SK-N-DZ (cell line): ENCODE measurements around the gene RNPEP.
"Not testable (repeated sequence)": the region's sequence is repeated elsewhere in the genome, so short reads cannot be mapped to it uniquely, and the experiment has no call there.

ENCODE experiments used
- DNase-seq: peaks from one replicate; pipeline ENCODE4 v3.0.0-alpha.2; 2015; ENCODE audit warnings: low spot score
- small RNA-seq, 2 experiments: library from RNA; depleted of rRNA; stranded (forward); fragments of <200 nt; gene quantifications; one replicate each; pipeline ENCODE3, GENCODE V24; 2014

The RNPEP gene

DNA sequence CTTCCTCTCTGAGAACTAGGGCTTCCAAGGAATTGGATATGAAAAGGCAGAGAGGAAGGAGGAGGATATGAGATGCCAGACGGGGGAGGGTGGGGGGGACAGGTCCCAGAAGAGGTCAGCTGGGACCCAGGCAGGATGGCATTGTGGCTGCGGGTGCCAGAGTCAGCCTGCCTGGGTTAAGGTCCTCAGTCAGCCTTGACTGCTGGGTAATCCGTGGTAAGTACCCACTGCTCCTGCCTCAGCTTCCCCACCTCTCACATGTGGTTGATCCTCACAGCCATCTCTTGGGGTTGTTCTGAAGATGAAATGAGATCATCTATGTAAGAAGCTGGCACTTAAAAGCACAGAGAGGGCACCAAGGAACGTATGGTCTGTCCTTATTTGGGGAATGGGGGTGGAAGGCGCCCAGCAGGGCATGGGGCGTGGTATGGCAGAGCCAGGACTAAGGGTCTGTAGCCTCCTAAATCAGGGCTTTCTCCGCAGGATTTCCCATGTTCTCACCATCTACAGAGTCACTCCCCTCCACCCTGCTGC, 51.8 kb downstream of the RNPEP start:
- DNase-seq = no peak

DNA sequence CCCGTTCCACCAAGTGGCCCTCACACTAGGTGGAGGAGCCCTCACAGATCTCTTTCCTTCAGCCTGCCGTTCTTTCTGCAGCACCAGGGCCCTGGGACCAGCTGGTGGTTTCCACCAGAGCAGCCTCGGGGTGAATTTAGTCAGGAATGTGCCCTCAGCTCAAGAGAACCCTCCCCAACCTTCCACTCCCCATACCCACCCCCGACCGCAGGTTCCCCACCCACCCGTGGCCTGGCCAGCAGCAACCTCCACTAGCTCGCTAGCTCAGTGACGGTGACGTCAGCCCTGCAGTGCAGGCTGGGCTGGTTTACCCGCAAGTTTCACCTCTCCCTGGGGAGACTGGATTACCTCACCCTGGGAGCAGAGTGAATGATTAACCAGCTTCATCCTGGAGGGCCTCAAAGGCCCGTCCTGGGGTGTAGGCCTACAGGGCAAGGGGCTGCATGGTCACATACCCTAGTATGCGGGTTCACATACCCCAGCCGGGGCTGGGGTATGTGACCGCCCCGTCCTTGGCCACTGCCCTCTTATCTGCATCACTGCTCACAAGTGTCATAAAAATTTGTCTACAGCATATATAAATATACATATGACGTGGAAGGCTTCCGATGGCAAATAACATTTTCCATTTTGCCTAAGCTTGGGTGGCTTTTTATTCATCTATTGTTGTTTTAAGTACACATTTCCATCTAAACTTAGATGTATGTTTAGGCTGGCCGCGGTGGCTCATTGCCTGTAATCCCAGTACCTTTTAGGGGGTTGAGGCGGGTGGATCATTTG, 52.4 kb downstream of the RNPEP start:
- DNase-seq = peak; percentile 46

DNA sequence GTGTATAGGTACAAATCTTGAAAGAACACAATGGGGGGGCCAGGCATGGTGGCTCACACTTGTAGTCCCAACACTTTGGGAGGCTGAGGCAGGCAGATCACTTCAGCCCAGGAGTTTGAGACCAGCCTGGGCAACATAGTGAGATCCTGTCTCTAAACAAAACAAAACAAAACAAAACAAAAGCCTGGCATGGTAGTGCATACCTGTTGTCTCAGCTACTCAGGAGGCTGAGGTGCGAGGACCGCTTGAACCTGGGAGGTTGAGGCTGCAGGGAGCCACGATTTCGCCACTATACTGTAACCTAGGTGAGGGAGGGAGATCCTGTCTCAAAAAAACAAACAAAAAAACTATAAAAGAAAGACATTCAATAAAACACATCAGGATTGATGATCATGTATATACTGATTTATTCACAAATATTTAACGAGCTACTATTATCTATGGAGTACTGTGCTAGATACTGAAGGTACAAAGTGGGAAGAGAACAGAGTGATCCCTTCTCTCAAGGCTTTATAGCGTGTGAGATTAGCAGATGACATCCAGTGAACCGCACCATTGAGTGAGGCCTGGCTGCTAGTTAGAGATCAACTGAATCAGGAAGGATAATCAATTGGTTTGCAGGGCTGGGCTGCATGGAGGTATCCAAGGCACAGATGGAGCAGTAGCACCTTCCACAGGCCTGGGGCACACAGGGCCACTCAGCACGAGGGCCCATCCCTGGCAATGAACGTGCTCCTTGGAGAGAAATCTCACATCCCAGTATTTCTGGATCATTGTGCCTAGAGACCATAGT, 54.3 kb downstream of the RNPEP start:
- no peak for DNase-seq

DNA sequence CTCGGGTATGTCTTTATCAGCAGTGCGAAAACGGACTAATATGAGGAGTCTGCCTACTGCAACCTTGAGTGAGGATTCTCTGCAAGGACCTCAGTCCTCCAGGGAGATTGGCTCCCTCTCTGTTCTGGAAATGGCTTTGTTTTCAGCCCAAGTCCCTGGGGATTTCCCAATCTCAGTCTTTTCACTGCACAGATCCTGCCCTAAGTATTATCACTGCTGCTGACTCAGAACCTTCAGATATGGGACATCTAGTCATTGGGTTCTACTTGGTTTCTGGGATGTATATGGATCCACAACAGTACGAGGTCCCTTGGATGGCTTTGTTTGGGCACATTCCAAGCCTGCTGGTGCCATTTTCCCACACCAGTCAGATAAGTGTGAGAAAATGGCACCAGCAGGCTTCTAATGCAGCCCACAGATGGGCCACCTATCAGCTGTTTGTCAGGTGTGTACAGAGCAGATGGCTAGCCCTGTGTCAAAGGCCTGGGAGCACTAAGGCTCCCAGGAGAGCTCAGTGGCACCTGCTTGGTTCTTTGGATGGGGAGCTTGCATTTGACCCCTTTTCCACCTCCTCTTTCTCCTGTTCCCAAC, 55.4 kb downstream of the RNPEP start:
- DNase-seq = peak; percentile 22

DNA sequence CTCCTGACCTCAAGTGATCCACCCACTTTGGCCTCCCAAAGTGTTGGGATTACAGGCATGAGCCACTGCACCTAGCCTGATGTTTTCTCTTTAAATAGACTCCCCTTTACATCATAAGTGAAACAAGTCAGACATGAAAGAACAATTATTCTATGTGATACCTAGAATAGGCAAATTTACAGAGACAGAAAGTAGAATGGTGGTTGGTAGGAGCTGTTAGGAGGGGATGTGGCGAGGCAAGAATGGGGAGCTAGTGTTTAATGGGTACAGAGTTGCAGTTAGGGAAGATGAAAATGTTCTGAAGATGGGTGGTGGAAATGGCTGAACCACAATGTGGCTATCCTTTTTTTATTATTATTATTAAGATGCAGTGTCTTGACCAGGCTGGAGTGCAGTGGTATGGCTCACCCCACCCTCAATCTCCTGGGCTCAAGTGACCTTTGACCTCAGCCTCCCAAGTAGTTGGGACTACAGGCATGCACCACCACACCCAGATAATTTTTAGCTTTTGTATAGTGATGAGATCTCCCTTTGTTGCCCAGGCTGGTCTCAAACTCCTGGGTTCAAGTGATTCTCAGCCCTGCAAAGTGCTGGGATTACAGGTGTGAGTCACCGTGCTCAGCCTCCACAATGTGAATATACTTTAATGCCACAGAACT, 56.4 kb downstream of the RNPEP start:
- no peak for DNase-seq

DNA sequence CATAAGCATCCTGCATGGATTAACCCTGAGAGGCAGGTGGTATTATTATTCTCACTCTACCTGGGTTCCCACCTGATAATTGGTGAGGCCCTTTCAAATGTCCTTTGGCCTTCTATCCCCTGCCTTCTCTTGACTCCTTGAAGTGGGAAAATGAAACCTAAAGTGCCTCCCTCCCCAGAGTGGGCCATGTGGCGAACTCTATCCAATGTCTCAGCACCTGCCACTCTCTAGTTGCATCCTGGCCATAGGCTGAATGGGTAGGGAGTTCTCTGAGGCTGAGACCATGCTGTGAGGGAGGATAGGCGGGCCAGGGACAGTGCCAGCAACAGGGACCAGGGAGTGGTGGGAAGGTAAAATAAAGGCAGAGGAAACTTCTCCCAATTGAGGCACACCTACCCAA, 63.3 kb downstream of the RNPEP start:
- DNase-seq = no peak

DNA sequence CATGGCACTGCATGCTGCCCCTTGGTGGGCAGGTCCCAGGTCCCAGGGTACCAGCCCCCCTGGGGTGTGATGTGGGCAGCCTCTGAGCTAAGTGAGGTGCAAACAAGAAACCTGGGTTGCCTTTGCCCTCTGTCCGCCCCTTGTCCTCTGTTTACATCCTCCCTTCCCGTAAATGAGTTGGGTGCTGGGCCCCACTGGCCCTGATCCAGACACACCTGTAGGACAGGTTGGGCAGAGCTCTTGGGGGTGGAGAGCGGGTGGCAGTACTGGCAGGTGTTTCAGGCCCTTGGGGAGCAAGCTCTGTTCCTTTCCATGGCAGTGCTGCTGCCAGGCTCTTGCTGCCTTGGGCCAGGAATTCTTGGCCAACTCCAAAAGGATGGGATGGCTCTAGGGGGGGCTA, 63.8 kb downstream of the RNPEP start:
- no peak for DNase-seq

DNA sequence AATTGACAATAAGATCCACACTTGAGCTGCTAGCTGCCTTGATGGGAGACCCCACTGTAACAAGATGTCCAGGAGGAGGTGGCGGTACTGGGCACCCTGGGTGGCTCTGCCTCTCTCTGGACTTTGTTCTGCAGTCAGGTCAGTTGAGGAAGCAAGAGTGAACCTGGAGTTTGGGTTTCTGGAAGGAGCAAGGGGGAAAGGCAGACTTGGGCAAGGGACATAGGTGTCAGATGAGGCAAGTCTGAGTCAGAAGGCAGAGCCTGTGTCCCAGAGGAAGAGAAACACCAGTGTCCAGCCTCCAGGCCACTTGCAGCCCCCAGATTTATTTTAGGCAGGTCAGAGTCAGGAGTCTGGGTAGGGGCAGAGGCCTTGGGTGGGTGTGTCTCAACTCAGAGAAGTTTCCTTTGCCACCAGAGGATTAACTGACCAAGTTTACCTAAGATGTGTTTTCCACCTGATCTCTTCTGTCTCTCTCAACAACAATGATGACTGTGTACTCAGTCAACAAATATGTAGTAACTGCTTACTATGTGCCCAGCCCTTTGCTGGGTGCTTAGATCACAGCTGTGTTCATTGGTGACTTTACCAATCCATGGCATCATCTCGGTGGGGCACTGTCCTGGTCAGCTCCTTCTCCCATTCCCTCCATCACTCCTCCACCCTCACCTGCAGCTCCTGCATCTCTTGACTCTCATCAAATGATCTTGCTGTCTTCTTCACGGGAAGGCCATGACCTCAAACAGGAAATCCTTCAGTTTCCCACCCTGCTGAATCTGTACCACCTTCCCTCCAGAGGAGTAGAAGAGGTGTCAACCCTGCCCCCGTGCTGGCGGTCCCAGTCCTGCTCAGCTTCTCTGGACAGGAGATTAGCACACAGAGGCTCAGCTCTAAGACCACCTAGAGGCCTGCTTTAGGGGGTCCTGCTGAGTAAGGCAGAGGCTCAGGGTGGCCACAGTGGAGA, 64.6 kb downstream of the RNPEP start:
- no peak for DNase-seq

DNA sequence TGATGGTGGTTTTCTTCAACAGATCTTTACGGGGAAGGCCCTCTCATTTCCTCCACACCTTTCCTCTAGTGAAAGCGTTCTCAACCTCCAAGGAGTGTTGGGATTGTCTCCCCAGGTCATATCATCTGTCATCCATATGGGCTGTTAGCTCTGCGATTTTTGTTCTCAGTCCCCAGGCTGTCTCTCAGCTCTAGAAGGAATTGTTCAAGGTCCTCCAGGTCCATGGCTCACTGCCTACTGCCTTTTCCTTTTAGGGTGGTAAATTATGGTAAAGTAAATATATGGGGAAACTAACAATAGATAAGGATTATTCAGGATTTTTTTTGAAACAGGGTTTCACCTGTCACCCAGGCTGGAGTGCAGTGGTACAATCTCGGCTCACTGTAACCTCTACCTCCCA, 65.5 kb downstream of the RNPEP start:
- DNase-seq = no peak

DNA sequence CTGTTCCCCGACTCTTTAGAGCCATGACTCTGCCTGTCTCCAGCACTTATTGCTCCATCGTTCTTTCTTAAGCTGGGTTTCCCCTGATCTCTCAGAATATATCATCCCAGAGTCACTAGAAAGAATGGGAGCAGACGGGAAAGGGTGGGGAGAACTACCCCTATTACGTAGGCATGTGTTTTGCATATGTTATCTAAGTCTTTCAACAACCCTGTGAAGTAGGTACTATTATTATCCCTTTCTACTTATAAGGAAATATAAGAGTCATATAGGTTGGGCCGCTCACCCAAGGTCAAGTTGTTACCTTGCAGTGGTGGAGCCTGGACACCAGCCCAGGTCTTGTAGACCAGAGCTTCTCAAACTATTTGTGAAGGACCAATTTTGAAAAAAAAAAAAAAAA, 66.7 kb downstream of the RNPEP start:
- DNase-seq = no peak

DNA sequence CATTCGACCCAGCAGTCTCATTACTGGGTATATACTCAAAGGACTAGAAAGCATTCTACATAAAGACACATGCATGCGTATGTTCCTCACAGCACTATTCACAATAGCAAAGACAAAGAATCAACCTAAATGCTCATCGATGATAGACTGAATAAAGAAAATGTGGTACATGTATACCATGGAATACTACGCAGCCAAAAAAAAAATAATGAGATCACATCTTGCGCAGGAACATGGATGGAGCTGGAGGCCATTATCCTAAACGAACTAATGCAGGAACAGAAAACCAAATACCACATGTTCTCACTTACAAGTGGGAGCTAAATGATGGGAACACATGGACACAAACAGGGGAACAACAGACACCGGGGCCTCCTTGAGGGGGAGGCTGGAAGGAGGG, 71.6 kb downstream of the RNPEP start:
- no peak for DNase-seq

DNA sequence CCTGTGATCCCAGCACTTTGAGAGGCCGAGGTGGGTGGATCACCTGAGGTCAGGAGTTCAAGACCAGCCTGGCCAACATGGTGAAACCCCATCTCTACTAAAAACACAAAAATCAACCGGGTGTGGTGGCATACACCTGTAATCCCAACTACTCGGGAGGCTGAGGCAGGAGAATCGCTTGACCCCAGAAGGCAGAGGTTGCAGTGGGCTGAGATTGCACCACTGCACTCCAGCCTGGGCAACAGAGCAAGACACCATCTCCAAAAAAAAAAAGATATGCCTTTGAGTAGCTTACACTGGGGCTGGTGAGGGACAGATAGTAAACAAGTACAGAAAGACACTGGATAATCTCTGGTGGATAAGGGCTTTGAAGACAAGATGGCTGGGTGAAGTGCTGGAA, 72.2 kb downstream of the RNPEP start:
- DNase-seq = not testable (repeated sequence)

Small RNA genes lying within 50 kb of the gene (small RNA-seq; reads per million reads assigned to genes)
- gene AL691482.1 = 0 reads per million in 2 experiments
- gene AL691482.2 = 0 reads per million in 2 experiments
- gene MIR6740 = 0.03 to 0.04 reads per million in 2 experiments
- 0.03 to 0.04 reads per million in 2 experiments for gene RF00156
